ENCODE results near the gene MGAT4A. TPM values are rescaled to one million over a fixed set of nuclear protein-coding genes. Genes with fewer than 3 reads are reported as not detected.

MGAT4A gene
- total RNA-seq, 3 donors from 2014 or later = 73.8 to 158 (median 138) TPM

DNA sequence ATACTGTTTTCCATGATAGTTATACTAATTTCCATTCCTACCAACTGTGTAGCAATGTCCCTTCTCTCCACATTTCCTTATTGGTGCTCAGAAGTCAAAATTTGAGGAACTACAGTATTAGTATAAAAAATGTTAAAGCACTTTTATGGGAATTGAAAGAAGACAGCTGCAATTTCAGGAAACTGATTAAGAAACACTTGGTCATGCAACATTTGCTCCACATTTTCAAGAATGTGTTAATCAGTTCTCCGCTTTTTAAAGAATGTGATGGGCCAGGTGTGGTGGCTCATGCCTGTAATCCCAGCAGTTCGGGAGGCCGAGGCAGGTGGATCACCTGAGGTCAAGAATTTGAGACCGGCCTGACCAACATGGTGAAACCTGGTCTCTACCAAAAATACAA is 33.6 kb upstream of the MGAT4A start:
- ATAC-seq (no peak), DNase-seq (no peak)
- intact Hi-C loops (cut with DNase I, micrococcal nuclease) = no loop called here
- H3K4me3 ChIP-seq = no peak overlapping the region
- TF ChIP-seq, protein P1, sequence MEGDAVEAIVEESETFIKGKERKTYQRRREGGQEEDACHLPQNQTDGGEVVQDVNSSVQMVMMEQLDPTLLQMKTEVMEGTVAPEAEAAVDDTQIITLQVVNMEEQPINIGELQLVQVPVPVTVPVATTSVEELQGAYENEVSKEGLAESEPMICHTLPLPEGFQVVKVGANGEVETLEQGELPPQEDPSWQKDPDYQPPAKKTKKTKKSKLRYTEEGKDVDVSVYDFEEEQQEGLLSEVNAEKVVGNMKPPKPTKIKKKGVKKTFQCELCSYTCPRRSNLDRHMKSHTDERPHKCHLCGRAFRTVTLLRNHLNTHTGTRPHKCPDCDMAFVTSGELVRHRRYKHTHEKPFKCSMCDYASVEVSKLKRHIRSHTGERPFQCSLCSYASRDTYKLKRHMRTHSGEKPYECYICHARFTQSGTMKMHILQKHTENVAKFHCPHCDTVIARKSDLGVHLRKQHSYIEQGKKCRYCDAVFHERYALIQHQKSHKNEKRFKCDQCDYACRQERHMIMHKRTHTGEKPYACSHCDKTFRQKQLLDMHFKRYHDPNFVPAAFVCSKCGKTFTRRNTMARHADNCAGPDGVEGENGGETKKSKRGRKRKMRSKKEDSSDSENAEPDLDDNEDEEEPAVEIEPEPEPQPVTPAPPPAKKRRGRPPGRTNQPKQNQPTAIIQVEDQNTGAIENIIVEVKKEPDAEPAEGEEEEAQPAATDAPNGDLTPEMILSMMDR (IDR thresholded peaks at IDR 0.05) = no peak
- H3K9me3 ChIP-seq = no peaks in the 10 kb centered on the region
- H3K36me3 ChIP-seq (ENCODE audit: low read depth) = no peaks in the 10 kb centered on the region
- peaks cover 9% of the 10 kb centered on the region for H3K4me1 ChIP-seq (ENCODE audit: low read depth)

DNA sequence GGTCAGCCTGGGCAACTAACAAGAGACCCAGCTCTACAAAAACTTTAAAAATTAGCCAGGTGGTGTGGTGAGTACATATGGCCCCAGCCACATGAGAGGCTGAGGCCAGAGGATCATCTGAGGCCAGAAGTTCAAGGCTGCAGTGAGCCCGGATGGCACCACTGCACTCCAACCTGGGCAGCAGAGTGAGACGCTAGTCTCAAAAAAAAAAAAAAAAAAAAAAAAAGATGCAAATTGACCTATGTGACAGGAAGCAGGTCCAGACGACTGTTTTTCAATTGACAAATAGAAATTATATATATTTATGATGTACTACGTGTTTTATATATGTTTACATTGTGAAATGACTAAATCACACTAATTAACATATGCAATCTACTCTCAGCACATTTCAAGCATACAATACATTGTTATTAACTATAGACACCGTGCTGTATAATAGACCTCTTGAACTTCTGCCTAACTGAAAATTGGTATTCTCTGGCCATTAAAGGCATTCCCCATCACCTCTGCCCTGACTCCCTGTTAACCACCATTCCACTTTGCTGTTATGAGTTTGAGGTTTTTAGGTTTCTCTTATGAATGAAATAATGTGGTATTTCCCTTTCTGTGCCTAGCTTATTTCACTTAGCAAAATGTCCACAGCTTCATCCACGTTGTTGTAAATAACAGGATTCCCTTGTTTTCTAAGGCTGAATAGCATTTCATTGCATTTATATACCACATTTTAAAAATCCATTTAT is 32.4 kb upstream of the MGAT4A start:
- intact Hi-C loops (cut with DNase I, micrococcal nuclease) = no loop called here
- H3K36me3 ChIP-seq (ENCODE audit: low read depth) = no peaks in the 10 kb centered on the region
- TF ChIP-seq, protein P1 (IDR thresholded peaks at IDR 0.05) = no peak
- DNase-seq (no peak), ATAC-seq (no peak)
- H3K4me1 ChIP-seq (ENCODE audit: low read depth) = peaks cover 5% of the 10 kb centered on the region
- no peaks in the 10 kb centered on the region for H3K9me3 ChIP-seq
- H3K4me3 ChIP-seq = no peak overlapping the region

DNA sequence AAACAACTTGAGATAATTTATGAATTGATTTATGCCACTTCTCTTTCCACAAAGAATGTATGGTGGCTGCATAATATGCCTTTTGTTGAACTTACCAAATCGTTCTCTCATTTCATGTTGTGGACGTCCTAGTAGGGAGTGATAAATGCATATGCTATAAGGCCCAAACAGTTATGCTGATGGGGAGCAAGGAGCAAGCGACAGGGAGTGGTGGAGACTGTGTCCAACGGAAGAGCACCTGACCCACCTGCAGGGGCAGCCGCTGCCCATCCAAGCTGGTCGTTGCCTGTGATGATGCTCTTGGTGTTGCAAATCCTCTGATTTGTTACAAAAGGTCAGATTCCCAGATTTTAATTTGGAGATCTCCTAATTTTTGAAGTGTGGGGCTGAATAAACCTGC is 31.0 kb upstream of the MGAT4A start:
- ATAC-seq (no peak), DNase-seq (no peak)
- Histone ChIP-seq H3K9me3 (no peaks in the 10 kb centered on the region), H3K4me3 (no peak overlapping the region), H3K4me1 (ENCODE audit: low read depth) (peaks cover 5% of the 10 kb centered on the region), H3K36me3 (ENCODE audit: low read depth) (no peaks in the 10 kb centered on the region)
- intact Hi-C loops (cut with DNase I, micrococcal nuclease) = no loop called here
- TF ChIP-seq, protein P1 (IDR thresholded peaks at IDR 0.05) = no peak

DNA sequence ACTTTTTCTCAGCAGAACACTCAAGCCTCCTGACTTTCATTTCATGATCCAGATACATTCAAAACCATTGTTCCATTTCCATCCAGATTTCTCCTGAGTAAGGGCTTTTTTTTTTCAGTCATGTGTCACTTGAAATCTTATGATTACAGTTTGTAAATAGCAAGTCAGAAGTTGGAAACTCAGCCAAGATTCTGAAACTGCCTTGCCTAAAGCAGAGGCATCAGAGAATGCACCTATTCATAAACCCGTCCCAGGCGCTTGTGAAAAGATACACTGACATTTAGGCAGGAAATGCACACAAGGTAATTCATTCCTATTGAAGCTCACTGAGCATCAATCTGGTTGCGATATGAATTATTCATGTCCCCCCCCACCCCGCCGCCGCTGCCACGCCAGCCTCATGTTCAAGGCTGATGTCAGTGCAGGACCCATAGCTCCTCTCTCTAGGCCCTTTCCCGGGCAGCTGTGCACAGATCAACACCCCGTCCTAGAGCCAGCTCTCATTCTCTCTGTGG is 30.4 kb upstream of the MGAT4A start:
- TF ChIP-seq, protein P1 (IDR thresholded peaks at IDR 0.05) = no peak
- no peak overlapping the region for H3K4me3 ChIP-seq
- H3K36me3 ChIP-seq (ENCODE audit: low read depth) = no peaks in the 10 kb centered on the region
- no peaks in the 10 kb centered on the region for H3K9me3 ChIP-seq
- intact Hi-C loops (cut with DNase I, micrococcal nuclease) = no loop called here
- DNase-seq (peak in 1 of 3 donors; percentile 61), ATAC-seq (peak; percentile 5)
- H3K4me1 ChIP-seq (ENCODE audit: low read depth) = no peaks in the 10 kb centered on the region

DNA sequence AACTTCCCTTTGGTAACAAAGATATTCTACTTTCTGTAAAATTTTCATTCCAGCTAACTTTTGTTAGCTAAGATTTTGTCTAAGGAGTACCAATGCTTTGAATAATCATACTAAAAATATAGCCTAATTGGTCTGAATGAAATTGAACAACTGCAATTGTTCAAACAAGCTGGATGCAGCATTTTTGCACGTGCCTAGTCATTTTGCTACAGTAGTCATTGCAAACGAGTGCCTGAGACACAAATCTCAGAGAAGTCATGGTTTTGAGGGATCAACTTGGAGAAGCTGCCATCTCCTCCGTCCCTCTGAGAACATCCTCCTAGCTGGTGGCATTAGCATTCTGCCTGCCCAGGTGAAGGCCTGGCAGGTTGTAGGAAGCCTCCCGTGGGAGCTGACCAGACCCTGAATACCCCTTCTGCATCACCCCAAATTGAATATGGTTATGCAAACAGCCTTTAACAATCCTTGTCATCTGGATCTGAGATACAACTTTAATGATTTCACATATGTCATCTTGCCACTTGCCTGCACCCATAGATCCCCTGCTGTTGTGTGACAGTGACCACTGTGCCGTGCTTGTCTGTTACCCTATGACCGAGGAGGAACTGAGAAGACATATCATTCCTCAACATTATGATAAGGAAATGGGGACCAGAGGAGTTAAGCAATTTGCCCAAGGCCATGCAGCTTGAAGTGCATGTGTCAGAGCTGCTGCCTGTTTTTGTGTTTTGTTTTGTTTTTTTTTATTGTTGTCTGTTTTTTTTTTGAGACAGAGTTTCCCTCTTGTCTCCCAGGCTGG is 29.1 kb upstream of the MGAT4A start:
- intact Hi-C loops (cut with DNase I, micrococcal nuclease) = no loop called here
- Histone ChIP-seq H3K4me1 (ENCODE audit: low read depth) (no peaks in the 10 kb centered on the region), H3K36me3 (ENCODE audit: low read depth) (no peaks in the 10 kb centered on the region), H3K4me3 (no peak overlapping the region), H3K9me3 (no peaks in the 10 kb centered on the region)
- DNase-seq (no peak), ATAC-seq (no peak)
- TF ChIP-seq, protein P1 (IDR thresholded peaks at IDR 0.05) = no peak
